HEK293 (cell line): ENCODE results near the gene ERVK3-1.
A peak's percentile ranks its signal among the peaks of the same experiment; 100 is the strongest.

Experiments
- CTCF ChIA-PET: fragments of 350-600 bp; formaldehyde crosslinking; extraction: SDS; loops from one replicate; lab custom pipeline; 2021; ENCODE audit warnings: antibody characterized with exemption; lab: Yijun Ruan, JAX
- POLR2A ChIA-PET: fragments of 300-600 bp; formaldehyde crosslinking; extraction: SDS; loops from one replicate; lab custom pipeline; 2020; ENCODE audit warnings: antibody characterized with exemption, inconsistent platforms; lab: Yijun Ruan, JAX
- H3K27ac ChIP-seq: fragments of 200-500 bp; sonication (Bioruptor generic); 2 replicates; pipeline ENCODE4 v1.5.1; 2014; ENCODE audit warnings: low read depth, low read length, control low read depth, inconsistent platforms; ENCODE audit errors: extremely low read depth
- H3K36me3 ChIP-seq, 2 experiments: fragments of 200-500 bp in 1 of 2; sonication (Bioruptor generic) in 1 of 2; 1 replicate in 1 of 2; 2 replicates in 1 of 2; pipeline ENCODE4 v1.5.1; 2014 to 2017; ENCODE audit warnings: inconsistent platforms in 2 of 2, low read length in 2 of 2; ENCODE audit not compliant: control insufficient read depth in 2 of 2, insufficient read depth in 1 of 2
- H3K4me1 ChIP-seq: fragments of 200-500 bp; sonication (Bioruptor generic); 2 replicates; pipeline ENCODE4 v1.5.1; 2014; ENCODE audit warnings: mild to moderate bottlenecking, low read length, inconsistent platforms; ENCODE audit not compliant: control insufficient read depth, insufficient read depth
- H3K4me3 ChIP-seq: 2 replicates; pipeline ENCODE4 v1.5.1; 2011; ENCODE audit warnings: low read depth, mild to moderate bottlenecking, control low read depth, low read length, moderate library complexity
- H3K9me3 ChIP-seq: fragments of 200-500 bp; sonication (Bioruptor generic); 2 replicates; pipeline ENCODE4 v1.5.1; 2014; ENCODE audit warnings: low read depth, low read length, inconsistent platforms; ENCODE audit not compliant: control insufficient read depth, insufficient read depth
- BCL6B ChIP-seq: fragments of 450-650 bp; formaldehyde crosslinking; IDR thresholded peaks from 2 replicates; pipeline ENCODE4 v1.5.1; 2017; ENCODE audit warnings: missing biosample characterization, missing genetic modification characterization
- HIC1 ChIP-seq: fragments of 450-650 bp; formaldehyde crosslinking; IDR thresholded peaks from 2 replicates; pipeline ENCODE4 v1.5.1; 2016; ENCODE audit warnings: missing biosample characterization, missing genetic modification characterization
- KLF10 ChIP-seq: fragments of 450-650 bp; IDR thresholded peaks from 2 replicates; pipeline ENCODE4 v1.5.1; 2018; ENCODE audit warnings: missing biosample characterization, mild to moderate bottlenecking, missing genetic modification characterization
- KLF8 ChIP-seq: fragments of 450-650 bp; formaldehyde crosslinking; IDR thresholded peaks from 2 replicates; pipeline ENCODE4 v1.5.1; 2016; ENCODE audit warnings: missing biosample characterization, missing genetic modification characterization
- PRDM10 ChIP-seq: fragments of 450-650 bp; formaldehyde crosslinking; IDR thresholded peaks from 2 replicates; pipeline ENCODE4 v1.5.1; 2016; ENCODE audit warnings: missing biosample characterization, missing genetic modification characterization
- TCF7L2 ChIP-seq: IDR thresholded peaks from 2 replicates; pipeline ENCODE4 v1.6.1; 2011; ENCODE audit warnings: low read depth, mild to moderate bottlenecking, inconsistent platforms, low read length, moderate library complexity, borderline replicate concordance
- YY2 ChIP-seq: fragments of 450-650 bp; formaldehyde crosslinking; IDR thresholded peaks from 2 replicates; pipeline ENCODE4 v1.5.1; 2016; ENCODE audit warnings: missing biosample characterization, missing genetic modification characterization
- ZBTB11 ChIP-seq: fragments of 450-650 bp; formaldehyde crosslinking; conservative IDR thresholded peaks from 2 replicates; pipeline ENCODE4 v1.5.1; 2016; ENCODE audit warnings: low read depth, missing biosample characterization, missing genetic modification characterization
- ZBTB17 ChIP-seq: fragments of 450-650 bp; formaldehyde crosslinking; IDR thresholded peaks from 2 replicates; pipeline ENCODE4 v1.5.1; 2016; ENCODE audit warnings: missing biosample characterization, missing genetic modification characterization
- ZEB2 ChIP-seq: fragments of 450-650 bp; formaldehyde crosslinking; IDR thresholded peaks from 2 replicates; pipeline ENCODE4 v1.5.1; 2016; ENCODE audit warnings: missing biosample characterization, missing genetic modification characterization
- ZNF133 ChIP-seq: fragments of 450-650 bp; formaldehyde crosslinking; IDR thresholded peaks from 2 replicates; pipeline ENCODE4 v1.5.1; 2016; ENCODE audit warnings: missing biosample characterization, missing genetic modification characterization
- ZNF138 ChIP-seq: fragments of 450-650 bp; formaldehyde crosslinking; IDR thresholded peaks from 2 replicates; pipeline ENCODE4 v1.5.1; 2016; ENCODE audit warnings: missing biosample characterization, missing genetic modification characterization, borderline replicate concordance
- ZNF202 ChIP-seq: fragments of 450-650 bp; formaldehyde crosslinking; IDR thresholded peaks from 2 replicates; pipeline ENCODE4 v1.5.1; 2016; ENCODE audit warnings: missing biosample characterization, missing genetic modification characterization, borderline replicate concordance
- ZNF211 ChIP-seq: fragments of 450-650 bp; formaldehyde crosslinking; IDR thresholded peaks from 2 replicates; pipeline ENCODE4 v1.5.1; 2016; ENCODE audit warnings: low read depth, missing biosample characterization, missing genetic modification characterization
- ZNF292 ChIP-seq: fragments of 450-650 bp; formaldehyde crosslinking; IDR thresholded peaks from 2 replicates; pipeline ENCODE4 v1.5.1; 2016; ENCODE audit warnings: low read depth, missing biosample characterization, missing genetic modification characterization, borderline replicate concordance
- ZNF302 ChIP-seq: fragments of 450-650 bp; formaldehyde crosslinking; IDR thresholded peaks from 2 replicates; pipeline ENCODE4 v1.5.1; 2016; ENCODE audit warnings: missing biosample characterization, missing genetic modification characterization, low read depth
- ZNF350 ChIP-seq: fragments of 450-650 bp; formaldehyde crosslinking; IDR thresholded peaks from 2 replicates; pipeline ENCODE4 v1.5.0; 2017; ENCODE audit warnings: missing biosample characterization, mild to moderate bottlenecking, missing genetic modification characterization
- ZNF416 ChIP-seq: fragments of 450-650 bp; formaldehyde crosslinking; IDR thresholded peaks from 2 replicates; pipeline ENCODE4 v1.5.1; 2016; ENCODE audit warnings: missing biosample characterization, missing genetic modification characterization
- ZNF426 ChIP-seq: fragments of 450-650 bp; formaldehyde crosslinking; IDR thresholded peaks from 2 replicates; pipeline ENCODE4 v1.5.1; 2017; ENCODE audit warnings: missing biosample characterization, missing genetic modification characterization, mild to moderate bottlenecking, inconsistent platforms, moderate library complexity
- ZNF501 ChIP-seq: fragments of 450-650 bp; formaldehyde crosslinking; IDR thresholded peaks from 2 replicates; pipeline ENCODE4 v1.5.1; 2016; ENCODE audit warnings: missing biosample characterization, missing genetic modification characterization
- ZNF555 ChIP-seq: fragments of 450-650 bp; formaldehyde crosslinking; conservative IDR thresholded peaks from 2 replicates; pipeline ENCODE4 v1.5.1; 2017; ENCODE audit warnings: missing biosample characterization, mild to moderate bottlenecking, missing genetic modification characterization, inconsistent platforms
- ZNF560 ChIP-seq: fragments of 450-650 bp; formaldehyde crosslinking; IDR thresholded peaks from 2 replicates; pipeline ENCODE4 v1.5.1; 2017; ENCODE audit warnings: missing biosample characterization, missing genetic modification characterization, borderline replicate concordance
- ZNF623 ChIP-seq: fragments of 450-650 bp; formaldehyde crosslinking; IDR thresholded peaks from 2 replicates; pipeline ENCODE4 v1.5.1; 2016; ENCODE audit warnings: missing biosample characterization, missing genetic modification characterization
- ZNF707 ChIP-seq: fragments of 450-650 bp; formaldehyde crosslinking; IDR thresholded peaks from 2 replicates; pipeline ENCODE4 v1.5.1; 2016; ENCODE audit warnings: missing biosample characterization, missing genetic modification characterization
- ZNF791 ChIP-seq: fragments of 450-650 bp; formaldehyde crosslinking; IDR thresholded peaks from 2 replicates; pipeline ENCODE4 v1.5.1; 2016; ENCODE audit warnings: missing biosample characterization, missing genetic modification characterization
- ZSCAN23 ChIP-seq: fragments of 450-650 bp; formaldehyde crosslinking; IDR thresholded peaks from 2 replicates; pipeline ENCODE4 v1.5.1; 2016; ENCODE audit warnings: missing biosample characterization, missing genetic modification characterization
- ZXDB ChIP-seq: fragments of 450-650 bp; formaldehyde crosslinking; IDR thresholded peaks from 2 replicates; pipeline ENCODE4 v1.5.1; 2016; ENCODE audit warnings: missing biosample characterization, missing genetic modification characterization
- TF ChIP-seq, protein P1 (sequence below): fragments of 450-650 bp; formaldehyde crosslinking; IDR thresholded peaks from 2 replicates; pipeline ENCODE4 v1.5.1; 2016; ENCODE audit warnings: missing biosample characterization, missing genetic modification characterization

ERVK3-1 gene

DNA sequence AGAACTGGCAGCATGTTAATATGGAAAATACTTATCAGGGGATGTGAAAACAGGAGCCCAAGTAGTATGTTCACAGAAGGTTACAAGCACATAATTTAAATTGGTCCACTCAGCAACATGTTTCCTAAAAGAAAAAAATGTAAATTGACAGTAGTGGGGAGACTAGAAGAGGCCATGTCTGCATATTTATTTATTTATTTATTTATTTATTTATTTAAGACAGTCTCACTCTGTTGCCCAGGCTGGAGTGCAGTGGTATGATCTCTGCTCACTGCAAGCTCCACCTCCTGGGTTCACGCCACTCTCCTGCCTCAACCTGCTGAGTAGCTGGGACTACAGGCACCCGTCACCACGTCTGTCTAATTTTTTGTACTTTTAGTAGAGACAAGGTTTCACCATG, 40.1 kb upstream of the ERVK3-1 start:
- ChIA-PET POLR2A (no interaction called here), CTCF (no interaction called here)
- Histone ChIP-seq H3K36me3 (peaks cover 0 to 35% of the 10 kb centered on the region in 2 experiments; a peak in 2 of 3 replicates), H3K27ac (no peak overlapping the region), H3K4me3 (no peak overlapping the region), H3K4me1 (no peaks in the 10 kb centered on the region), H3K9me3 (no peaks in the 10 kb centered on the region; the same call in 1 of the 2 replicates)
- TF ChIP-seq ZNF426 (peak; percentile 46), KLF10 (tag by site-specific recombination) (no peak), ZNF202 (no peak), KLF8 (tag by site-specific recombination) (no peak), ZNF560 (tag by site-specific recombination) (no peak), ZNF791 (tag by site-specific recombination) (no peak), ZNF555 (peak; percentile 27), ZBTB11 (tag by site-specific recombination) (peak; percentile 37; the same call in 1 of the 2 replicates), YY2 (tag by site-specific recombination) (no peak), PRDM10 (tag by site-specific recombination) (no peak), HIC1 (no peak), ZNF292 (tag by site-specific recombination) (no peak), ZSCAN23 (tag by site-specific recombination) (no peak), ZNF350 (tag by site-specific recombination) (no peak), ZNF138 (no peak), ZNF211 (tag by site-specific recombination) (no peak), ZNF501 (tag by site-specific recombination) (no peak), ZNF707 (tag by site-specific recombination) (no peak), ZNF416 (tag by site-specific recombination) (no peak), BCL6B (no peak), TCF7L2 (no peak), ZBTB17 (tag by site-specific recombination) (no peak), ZEB2 (tag by site-specific recombination) (no peak), ZNF302 (tag by site-specific recombination) (no peak), ZNF133 (tag by site-specific recombination) (no peak), ZXDB (tag by site-specific recombination) (no peak), ZNF623 (tag by site-specific recombination) (0 out of 2 replicates have a peak, but pooled peaks have one; percentile 35)
- TF ChIP-seq, protein P1, sequence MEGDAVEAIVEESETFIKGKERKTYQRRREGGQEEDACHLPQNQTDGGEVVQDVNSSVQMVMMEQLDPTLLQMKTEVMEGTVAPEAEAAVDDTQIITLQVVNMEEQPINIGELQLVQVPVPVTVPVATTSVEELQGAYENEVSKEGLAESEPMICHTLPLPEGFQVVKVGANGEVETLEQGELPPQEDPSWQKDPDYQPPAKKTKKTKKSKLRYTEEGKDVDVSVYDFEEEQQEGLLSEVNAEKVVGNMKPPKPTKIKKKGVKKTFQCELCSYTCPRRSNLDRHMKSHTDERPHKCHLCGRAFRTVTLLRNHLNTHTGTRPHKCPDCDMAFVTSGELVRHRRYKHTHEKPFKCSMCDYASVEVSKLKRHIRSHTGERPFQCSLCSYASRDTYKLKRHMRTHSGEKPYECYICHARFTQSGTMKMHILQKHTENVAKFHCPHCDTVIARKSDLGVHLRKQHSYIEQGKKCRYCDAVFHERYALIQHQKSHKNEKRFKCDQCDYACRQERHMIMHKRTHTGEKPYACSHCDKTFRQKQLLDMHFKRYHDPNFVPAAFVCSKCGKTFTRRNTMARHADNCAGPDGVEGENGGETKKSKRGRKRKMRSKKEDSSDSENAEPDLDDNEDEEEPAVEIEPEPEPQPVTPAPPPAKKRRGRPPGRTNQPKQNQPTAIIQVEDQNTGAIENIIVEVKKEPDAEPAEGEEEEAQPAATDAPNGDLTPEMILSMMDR (tag by site-specific recombination): no peak
